ENCODE data around the gene CEBPG.

CEBPG gene

GRCh38 chr19:33420821-33421220, 47.3 kb downstream of the CEBPG start:
- no peak for TF ChIP-seq REST (IDR thresholded peaks at IDR 0.05; ENCODE audit: insufficient replicate concordance, low read depth)
- no peak for DNase-seq (ENCODE audit: low read depth in 1 of 2, low spot score in 1 of 2)
- no peaks in the 10 kb centered on the region for H3K27me3 ChIP-seq (ENCODE audit: insufficient read depth, poor library complexity, severe bottlenecking)
- H3K4me3 ChIP-seq (replicated peaks; ENCODE audit: insufficient read depth, low read length) = no peak overlapping the region
- no peak overlapping the region for H3K27ac ChIP-seq (replicated peaks)

GRCh38 chr19:33421368-33421767, 47.9 kb downstream of the CEBPG start:
- Histone ChIP-seq H3K27me3 (ENCODE audit: insufficient read depth, poor library complexity, severe bottlenecking) (no peaks in the 10 kb centered on the region), H3K4me3 (replicated peaks; ENCODE audit: insufficient read depth, low read length) (no peak overlapping the region), H3K27ac (replicated peaks) (no peak overlapping the region)
- TF ChIP-seq POLR2AphosphoS5 (IDR thresholded peaks at IDR 0.05; ENCODE audit: low read depth) = no peak
- no peak for TF ChIP-seq GABPA (IDR thresholded peaks at IDR 0.05; ENCODE audit: low read depth)
- no peak for TF ChIP-seq REST (IDR thresholded peaks at IDR 0.05; ENCODE audit: insufficient replicate concordance, low read depth)
- no peak for TF ChIP-seq SPI1 (IDR thresholded peaks at IDR 0.05; ENCODE audit: borderline replicate concordance, low read depth)
- no peak for TF ChIP-seq CTCF (IDR thresholded peaks at IDR 0.05; ENCODE audit: insufficient read depth, low read length)
- DNase-seq (ENCODE audit: low read depth in 1 of 2, low spot score in 1 of 2) = no peak

- Histone ChIP-seq H3K27ac (replicated peaks) (no peak overlapping the region), H3K4me3 (replicated peaks; ENCODE audit: insufficient read depth, low read length) (no peak overlapping the region), H3K27me3 (ENCODE audit: insufficient read depth, poor library complexity, severe bottlenecking) (no peaks in the 10 kb centered on the region)
- no peak for DNase-seq (ENCODE audit: low read depth in 1 of 2, low spot score in 1 of 2)
- TF ChIP-seq GABPA (IDR thresholded peaks at IDR 0.05; ENCODE audit: low read depth) (no peak), SPI1 (IDR thresholded peaks at IDR 0.05; ENCODE audit: borderline replicate concordance, low read depth) (no peak), POLR2AphosphoS5 (IDR thresholded peaks at IDR 0.05; ENCODE audit: low read depth) (no peak), CTCF (IDR thresholded peaks at IDR 0.05; ENCODE audit: insufficient read depth, low read length) (no peak), REST (IDR thresholded peaks at IDR 0.05; ENCODE audit: insufficient replicate concordance, low read depth) (no peak)
Observed at GRCh38 chr19:33422369-33423180, 49.1 kb downstream of the CEBPG start.
